NCI-H774 (cell line): ENCODE data around the gene HTR3A.

Experiments
- DNase-seq: peaks from one replicate; lab custom pipeline; 2025; lab: John Stamatoyannopoulos, UW

Gene HTR3A

GRCh38 chr11:113979431-113979830, 4.5 kb downstream of the HTR3A start:
- DNase-seq = no peak

DNA sequence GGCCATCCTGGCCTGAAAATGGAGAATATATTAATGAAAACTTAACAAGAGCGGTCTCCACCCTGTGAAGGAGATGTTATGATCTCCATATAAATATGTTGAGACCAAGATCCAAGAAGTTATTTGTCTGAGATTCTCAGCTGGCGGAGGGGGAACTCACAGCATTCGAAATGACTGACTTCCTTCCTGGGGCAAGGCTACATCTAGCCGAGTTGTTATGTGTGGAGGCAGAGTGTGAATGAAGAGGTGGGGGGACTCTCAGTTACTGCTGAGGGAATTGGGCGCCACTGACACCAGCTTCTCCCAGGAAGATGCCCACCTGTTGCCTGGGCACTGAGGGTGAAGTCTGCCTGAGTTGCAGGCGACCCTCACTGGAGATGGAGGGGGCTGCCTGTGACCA, 5.9 kb downstream of the HTR3A start:
- DNase-seq = no peak

DNA sequence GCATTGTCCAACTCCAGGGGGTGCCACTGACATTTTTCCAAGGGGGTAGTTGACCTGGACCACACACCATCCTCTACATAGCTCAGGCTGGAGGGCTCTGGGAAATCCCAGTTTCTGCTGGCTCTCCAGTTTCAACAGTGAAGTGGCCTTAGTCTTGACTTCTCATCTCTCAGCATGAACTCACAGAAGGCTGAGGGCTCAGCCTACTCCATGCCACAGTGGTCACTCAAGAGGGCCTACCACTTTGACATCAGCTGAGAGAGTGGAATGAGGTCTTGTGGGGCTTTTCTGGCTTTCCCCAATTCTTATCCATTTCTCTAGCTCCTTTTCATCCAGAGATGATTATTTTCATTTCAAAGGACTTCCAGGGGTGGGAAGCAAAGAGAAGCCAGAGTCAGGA, 7.4 kb downstream of the HTR3A start:
- no peak for DNase-seq

DNA sequence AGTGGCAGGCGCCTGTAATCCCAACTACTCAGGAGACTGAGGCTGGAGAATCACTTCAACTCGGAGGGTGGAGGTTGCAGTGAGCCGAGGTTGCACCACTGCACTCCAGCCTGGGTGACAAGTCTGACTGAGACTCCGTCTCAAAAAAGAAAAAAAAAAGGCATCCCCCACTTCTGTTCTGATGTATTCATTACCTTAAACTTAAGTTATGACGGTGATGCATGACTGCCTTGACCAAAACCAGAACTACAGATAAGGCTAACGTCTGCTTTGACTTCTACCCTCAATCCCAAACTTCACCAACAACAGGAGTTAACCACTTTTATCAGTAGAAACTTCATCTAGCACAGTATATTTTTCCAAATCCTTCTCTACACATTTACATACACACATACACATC, 9.9 kb downstream of the HTR3A start:
- DNase-seq = no peak

DNA sequence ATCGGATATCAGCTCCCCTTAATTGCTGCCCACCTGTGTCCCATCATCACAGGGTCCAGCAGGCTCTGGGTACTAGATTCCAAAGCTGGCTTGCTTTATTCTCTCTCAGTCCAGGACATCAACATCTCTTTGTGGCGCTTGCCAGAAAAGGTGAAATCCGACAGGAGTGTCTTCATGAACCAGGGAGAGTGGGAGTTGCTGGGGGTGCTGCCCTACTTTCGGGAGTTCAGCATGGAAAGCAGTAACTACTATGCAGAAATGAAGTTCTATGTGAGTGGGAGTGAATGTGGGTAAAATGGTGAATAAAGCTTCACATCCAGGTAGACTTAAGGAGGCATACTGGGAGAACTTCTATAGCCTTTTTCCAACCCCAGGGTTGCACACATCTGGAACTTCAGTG, 11.0 kb downstream of the HTR3A start:
- no peak for DNase-seq

- DNase-seq = no peak
Observed at GRCh38 chr11:113986351-113987140, 11.6 kb downstream of the HTR3A start.

DNA sequence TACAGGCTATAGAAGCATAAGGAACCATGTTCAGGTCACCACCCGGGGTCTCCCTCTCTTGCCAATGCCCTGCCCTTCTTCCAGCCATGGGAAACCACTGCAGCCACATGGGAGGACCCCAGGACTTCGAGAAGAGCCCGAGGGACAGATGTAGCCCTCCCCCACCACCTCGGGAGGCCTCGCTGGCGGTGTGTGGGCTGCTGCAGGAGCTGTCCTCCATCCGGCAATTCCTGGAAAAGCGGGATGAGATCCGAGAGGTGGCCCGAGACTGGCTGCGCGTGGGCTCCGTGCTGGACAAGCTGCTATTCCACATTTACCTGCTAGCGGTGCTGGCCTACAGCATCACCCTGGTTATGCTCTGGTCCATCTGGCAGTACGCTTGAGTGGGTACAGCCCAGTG, 14.5 kb downstream of the HTR3A start:
- DNase-seq = no peak

DNA sequence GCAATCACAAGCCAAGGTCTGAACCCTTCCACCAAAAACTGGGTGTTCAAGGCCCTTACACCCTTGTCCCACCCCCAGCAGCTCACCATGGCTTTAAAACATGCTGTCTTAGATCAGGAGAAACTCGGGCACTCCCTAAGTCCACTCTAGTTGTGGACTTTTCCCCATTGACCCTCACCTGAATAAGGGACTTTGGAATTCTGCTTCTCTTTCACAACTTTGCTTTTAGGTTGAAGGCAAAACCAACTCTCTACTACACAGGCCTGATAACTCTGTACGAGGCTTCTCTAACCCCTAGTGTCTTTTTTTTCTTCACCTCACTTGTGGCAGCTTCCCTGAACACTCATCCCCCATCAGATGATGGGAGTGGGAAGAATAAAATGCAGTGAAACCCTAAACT, 15.0 kb downstream of the HTR3A start:
- no peak for DNase-seq

- no peak for DNase-seq
Observed at GRCh38 chr11:113991170-113991569, 16.3 kb downstream of the HTR3A start.

- DNase-seq = peak; percentile 52
Observed at GRCh38 chr11:113991718-113992458, 17.0 kb downstream of the HTR3A start.

GRCh38 chr11:113992459-113993110, 17.7 kb downstream of the HTR3A start:
- DNase-seq = peak; percentile 55

DNA sequence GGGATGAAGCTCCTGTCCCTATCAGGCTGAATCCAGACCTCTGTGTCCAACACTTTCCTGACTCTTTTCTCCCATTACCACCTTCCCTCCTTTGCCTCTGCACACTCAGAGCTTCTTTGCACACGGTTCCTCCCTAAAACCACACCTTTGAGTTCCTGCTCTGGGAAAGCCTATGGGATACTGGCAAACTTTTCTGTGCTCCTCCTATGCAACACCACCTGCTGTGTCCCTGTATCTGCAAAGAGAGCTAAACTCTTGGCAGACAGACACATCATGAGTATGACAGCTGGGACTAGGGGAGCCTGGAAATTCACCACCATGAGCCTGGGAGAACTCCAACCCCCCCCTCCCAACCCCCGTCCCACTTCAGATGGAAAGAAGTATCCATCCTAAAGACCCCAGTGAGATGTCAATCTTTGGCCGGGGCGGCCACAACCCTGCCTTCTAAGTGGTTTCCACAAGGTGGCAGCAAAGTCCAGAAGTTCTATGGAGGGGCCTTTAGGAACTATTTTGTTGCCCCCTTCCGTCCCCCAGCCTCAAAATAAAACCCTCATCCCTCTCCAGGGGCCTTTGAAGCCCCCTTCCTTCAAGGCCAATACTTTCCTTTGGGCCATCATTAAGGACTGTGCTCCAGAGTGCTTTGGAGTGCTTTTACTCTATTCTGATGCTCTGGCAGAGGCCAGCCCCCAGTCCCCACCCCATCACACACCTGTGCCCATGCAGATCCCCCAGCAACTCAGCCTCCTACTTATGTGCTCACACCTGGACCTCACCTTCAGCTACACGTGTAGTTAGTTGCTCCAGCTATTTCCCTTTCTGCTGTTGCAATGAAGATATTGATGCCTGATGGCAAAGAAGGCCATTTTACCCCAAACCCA, 19.4 kb downstream of the HTR3A start:
- DNase-seq = no peak

GRCh38 chr11:113997473-113997872, 22.6 kb downstream of the HTR3A start:
- DNase-seq = no peak

GRCh38 chr11:113998574-113998973, 23.7 kb downstream of the HTR3A start:
- no peak for DNase-seq

GRCh38 chr11:114000526-114000925, 25.6 kb downstream of the HTR3A start:
- DNase-seq = no peak

DNA sequence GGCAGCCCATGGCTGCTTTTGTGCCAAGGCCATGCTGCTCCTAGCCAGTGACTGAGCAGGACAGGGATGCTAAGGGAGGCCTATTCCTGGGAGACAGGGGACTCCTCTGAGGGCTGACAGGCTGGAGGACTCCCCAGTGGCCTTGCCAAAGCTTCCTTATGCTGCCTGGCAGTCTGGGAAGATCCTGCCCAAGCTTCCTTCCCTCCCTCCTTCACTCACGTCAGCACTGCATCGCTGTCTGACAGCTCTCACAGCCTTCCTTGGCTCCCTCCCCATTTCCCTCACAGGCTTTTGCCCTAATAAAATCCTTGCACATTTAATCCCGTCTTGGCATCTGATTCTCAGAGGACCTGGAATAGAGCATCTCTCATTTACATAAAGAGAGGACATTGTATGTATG, 26.5 kb downstream of the HTR3A start:
- DNase-seq = no peak

GRCh38 chr11:114008331-114008730, 33.4 kb downstream of the HTR3A start:
- no peak for DNase-seq

DNA sequence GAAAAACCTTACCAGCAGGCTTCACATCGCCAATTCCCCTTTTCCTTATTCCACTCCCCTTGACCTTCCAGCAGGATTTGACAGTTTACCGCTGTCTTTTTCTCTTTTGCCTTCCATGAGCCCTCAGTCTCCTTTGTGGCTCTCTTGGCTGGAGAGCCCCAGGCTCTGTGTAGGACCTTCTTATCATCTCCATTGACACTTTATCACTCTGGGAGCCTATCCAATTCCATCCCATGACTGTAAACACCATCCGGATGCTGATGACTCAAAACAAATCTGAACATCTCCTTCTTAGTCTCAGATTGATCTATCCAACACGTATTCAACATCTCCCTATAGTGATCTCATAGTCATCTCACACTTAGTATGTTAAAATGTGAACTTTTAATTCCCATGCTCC, 36.0 kb downstream of the HTR3A start:
- no peak for DNase-seq

GRCh38 chr11:114011443-114011842, 36.5 kb downstream of the HTR3A start:
- no peak for DNase-seq

DNA sequence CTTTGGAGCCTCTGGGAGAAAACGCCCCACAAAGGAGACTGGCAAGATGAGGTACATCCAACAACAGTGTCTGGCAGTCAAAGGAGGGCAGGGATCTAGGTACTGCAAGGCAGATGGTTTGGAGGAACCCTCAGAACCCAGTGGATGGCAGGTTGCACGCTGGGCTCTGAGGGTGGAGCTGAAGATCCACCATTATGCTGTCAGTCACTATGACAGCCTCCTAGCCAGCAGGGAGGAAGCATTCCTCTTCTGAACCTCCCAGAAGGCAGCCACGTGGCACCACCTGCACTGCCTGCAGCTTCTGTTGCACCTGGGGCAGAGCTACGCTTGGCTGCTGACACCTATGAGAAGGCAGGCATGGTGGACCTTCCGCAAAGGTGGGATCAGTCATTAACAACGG, 40.2 kb downstream of the HTR3A start:
- no peak for DNase-seq

- DNase-seq = no peak
Observed at GRCh38 chr11:114016986-114017385, 42.1 kb downstream of the HTR3A start.

GRCh38 chr11:114017723-114018122, 42.8 kb downstream of the HTR3A start:
- DNase-seq = no peak
